HL-60 (cell line): ENCODE results near the gene ZNRF1.

Experiments
- CTCF ChIP-seq: IDR thresholded peaks from one replicate; pipeline ENCODE4 v1.5.1; 2011; ENCODE audit warnings: low read length, control low read depth, inconsistent platforms; ENCODE audit not compliant: insufficient read depth
- POLR2AphosphoS5 ChIP-seq: IDR thresholded peaks from 2 replicates; pipeline ENCODE4 v1.6.1; 2012; ENCODE audit warnings: low read depth
- SPI1 ChIP-seq: IDR thresholded peaks from 2 replicates; pipeline ENCODE4 v1.6.1; 2012; ENCODE audit warnings: low read depth, mild to moderate bottlenecking, borderline replicate concordance

DNA sequence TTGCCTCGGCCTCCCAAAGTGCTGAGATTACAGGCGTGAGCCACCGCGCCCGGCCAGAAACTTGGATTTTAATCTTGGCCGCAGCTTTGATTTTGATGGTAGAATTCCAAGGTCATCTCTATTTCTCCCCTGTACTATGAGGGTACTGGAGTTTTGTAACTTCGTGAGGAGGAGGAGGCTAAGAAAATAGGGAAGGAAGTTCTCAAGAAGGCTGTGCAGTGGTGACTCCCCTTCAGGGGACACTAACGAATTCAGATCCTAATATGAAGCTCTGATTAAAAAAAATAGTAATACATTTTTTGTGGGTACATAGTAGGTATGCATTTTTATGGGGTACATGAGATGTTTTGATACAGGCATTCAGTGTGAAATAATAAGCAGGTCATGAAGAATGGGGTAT lies 61.9 kb downstream of the ZNRF1 start:
- TF ChIP-seq CTCF (no peak), POLR2AphosphoS5 (no peak), SPI1 (peak; percentile 34; the same call in 1 of the 2 replicates)
